DOHH2 (cell line): ENCODE measurements around the gene TAGLN2.

Experiments
- H3F3A ChIP-seq: fragments of 200-600 bp; sonication (generic), shearing (Covaris generic); 2 replicates; pipeline ENCODE4 v1.6.0; 2016; ENCODE audit warnings: antibody characterized with exemption, mild to moderate bottlenecking; ENCODE audit not compliant: control insufficient read depth, insufficient read depth
- H3K27ac ChIP-seq: fragments of 200-600 bp; sonication (generic); 2 replicates; pipeline ENCODE4 v1.5.1; 2014; ENCODE audit warnings: low read depth, mild to moderate bottlenecking, low read length, moderate library complexity
- H3K27me3 ChIP-seq: fragments of 200-600 bp; sonication (generic); 2 replicates; pipeline ENCODE4 v1.6.1; 2014; ENCODE audit warnings: mild to moderate bottlenecking, low read length, mixed read lengths; ENCODE audit not compliant: control insufficient read depth
- H3K36me3 ChIP-seq: fragments of 200-600 bp; sonication (generic); 2 replicates; pipeline ENCODE4 v1.6.1; 2014; ENCODE audit warnings: mild to moderate bottlenecking, low read length, moderate library complexity, mixed read lengths; ENCODE audit not compliant: control insufficient read depth
- H3K4me1 ChIP-seq: fragments of 200-600 bp; sonication (generic); 2 replicates; pipeline ENCODE4 v1.6.1; 2014; ENCODE audit warnings: mild to moderate bottlenecking, low read length, mixed read lengths; ENCODE audit not compliant: control insufficient read depth
- H3K4me2 ChIP-seq: fragments of 200-600 bp; sonication (generic); 2 replicates; pipeline ENCODE4 v1.6.0; 2014; ENCODE audit warnings: mild to moderate bottlenecking, low read length, moderate library complexity
- H3K4me3 ChIP-seq: fragments of 200-600 bp; sonication (generic); 2 replicates; pipeline ENCODE4 v1.5.1; 2014; ENCODE audit warnings: mild to moderate bottlenecking, low read length, mixed read lengths
- H3K79me2 ChIP-seq: fragments of 200-600 bp; sonication (generic); 2 replicates; pipeline ENCODE4 v1.6.1; 2014; ENCODE audit warnings: mild to moderate bottlenecking, low read length, mixed read lengths; ENCODE audit not compliant: control insufficient read depth
- H3K9me2 ChIP-seq: fragments of 200-600 bp; sonication (generic); replicated peaks from 2 replicates; pipeline ENCODE4 v1.6.1; 2014; ENCODE audit warnings: mild to moderate bottlenecking, low read length, mixed read lengths; ENCODE audit not compliant: control insufficient read depth
- H3K9me3 ChIP-seq: fragments of 200-600 bp; sonication (generic); 2 replicates; pipeline ENCODE4 v1.6.1; 2014; ENCODE audit warnings: antibody characterized with exemption, low read length, mixed read lengths; ENCODE audit not compliant: control insufficient read depth, insufficient read depth
- H4K20me1 ChIP-seq: fragments of 200-600 bp; sonication (generic); 2 replicates; pipeline ENCODE4 v1.6.0; 2014; ENCODE audit warnings: low read depth, mild to moderate bottlenecking, antibody characterized with exemption, low read length, moderate library complexity; ENCODE audit not compliant: control insufficient read depth, insufficient read depth
- EZH2phosphoT487 ChIP-seq: fragments of 200-600 bp; sonication (generic); IDR thresholded peaks from 2 replicates; pipeline ENCODE4 v1.6.1; 2017; ENCODE audit warnings: borderline replicate concordance, mild to moderate bottlenecking, antibody characterized with exemption, low read length, moderate library complexity, mixed read lengths
- TF ChIP-seq, protein P1 (sequence below): fragments of 200-600 bp; sonication (generic); IDR thresholded peaks from one replicate; pipeline ENCODE4 v1.5.1; 2014; ENCODE audit warnings: antibody characterized with exemption, mild to moderate bottlenecking, low read depth, low read length; ENCODE audit not compliant: poor library complexity, severe bottlenecking

The TAGLN2 gene

DNA sequence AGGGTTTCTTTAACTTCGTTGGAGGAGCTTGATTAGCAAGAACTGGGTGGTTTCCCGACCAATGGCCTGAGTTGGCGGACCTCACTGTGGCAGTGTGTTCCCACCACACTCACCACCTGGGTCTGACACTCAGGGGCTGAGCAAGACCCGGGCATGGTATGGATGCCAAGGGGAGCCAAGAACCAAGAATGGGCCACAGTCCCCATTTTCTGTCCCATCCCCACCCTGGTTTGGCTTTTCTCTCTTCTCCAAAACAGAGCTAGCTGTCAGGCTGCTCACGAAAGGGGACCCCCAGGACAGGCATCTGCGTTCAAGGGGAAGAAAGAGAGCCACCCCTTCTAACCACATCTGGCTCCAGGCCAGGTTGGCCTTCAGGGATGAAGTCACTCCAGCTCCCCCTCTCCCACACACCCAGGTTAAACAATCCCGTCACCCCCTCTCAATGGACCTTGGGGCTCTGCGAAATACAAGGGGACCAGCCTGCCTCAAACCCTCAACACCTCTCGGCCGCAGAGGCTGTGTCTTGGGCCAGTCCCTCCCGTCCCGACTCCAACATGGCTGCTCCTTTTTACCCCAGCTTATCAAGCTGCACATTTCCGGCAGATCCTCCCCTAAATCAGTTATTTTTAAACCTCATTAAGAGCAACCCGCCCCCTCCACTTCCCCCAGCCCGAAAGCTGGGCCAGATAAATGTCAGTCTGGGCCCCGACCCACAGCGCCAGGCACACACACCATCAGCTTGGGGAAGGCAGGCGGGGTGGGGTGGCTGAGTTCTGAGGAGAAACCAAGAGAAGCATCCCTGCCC lies 3.4 kb downstream of the TAGLN2 start:
- H3K27ac ChIP-seq = peak overlapping the region; percentile 76
- no peaks in the 10 kb centered on the region for H3K9me2 ChIP-seq
- H3K4me2 ChIP-seq = peak overlapping the region; percentile 90
- no peaks in the 10 kb centered on the region for H3K9me3 ChIP-seq
- H3K4me3 ChIP-seq = peak overlapping the region; percentile 99
- peaks cover 25% of the 10 kb centered on the region for H4K20me1 ChIP-seq
- H3K27me3 ChIP-seq = no peaks in the 10 kb centered on the region
- H3K36me3 ChIP-seq = peaks cover 77% of the 10 kb centered on the region
- peaks cover 42% of the 10 kb centered on the region for H3K4me1 ChIP-seq
- TF ChIP-seq, protein P1, sequence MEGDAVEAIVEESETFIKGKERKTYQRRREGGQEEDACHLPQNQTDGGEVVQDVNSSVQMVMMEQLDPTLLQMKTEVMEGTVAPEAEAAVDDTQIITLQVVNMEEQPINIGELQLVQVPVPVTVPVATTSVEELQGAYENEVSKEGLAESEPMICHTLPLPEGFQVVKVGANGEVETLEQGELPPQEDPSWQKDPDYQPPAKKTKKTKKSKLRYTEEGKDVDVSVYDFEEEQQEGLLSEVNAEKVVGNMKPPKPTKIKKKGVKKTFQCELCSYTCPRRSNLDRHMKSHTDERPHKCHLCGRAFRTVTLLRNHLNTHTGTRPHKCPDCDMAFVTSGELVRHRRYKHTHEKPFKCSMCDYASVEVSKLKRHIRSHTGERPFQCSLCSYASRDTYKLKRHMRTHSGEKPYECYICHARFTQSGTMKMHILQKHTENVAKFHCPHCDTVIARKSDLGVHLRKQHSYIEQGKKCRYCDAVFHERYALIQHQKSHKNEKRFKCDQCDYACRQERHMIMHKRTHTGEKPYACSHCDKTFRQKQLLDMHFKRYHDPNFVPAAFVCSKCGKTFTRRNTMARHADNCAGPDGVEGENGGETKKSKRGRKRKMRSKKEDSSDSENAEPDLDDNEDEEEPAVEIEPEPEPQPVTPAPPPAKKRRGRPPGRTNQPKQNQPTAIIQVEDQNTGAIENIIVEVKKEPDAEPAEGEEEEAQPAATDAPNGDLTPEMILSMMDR = no peak
- no peak for TF ChIP-seq EZH2phosphoT487
- peaks cover 68% of the 10 kb centered on the region for H3K79me2 ChIP-seq
- no peaks in the 10 kb centered on the region; the same call in 1 of the 2 replicates for H3F3A ChIP-seq

DNA sequence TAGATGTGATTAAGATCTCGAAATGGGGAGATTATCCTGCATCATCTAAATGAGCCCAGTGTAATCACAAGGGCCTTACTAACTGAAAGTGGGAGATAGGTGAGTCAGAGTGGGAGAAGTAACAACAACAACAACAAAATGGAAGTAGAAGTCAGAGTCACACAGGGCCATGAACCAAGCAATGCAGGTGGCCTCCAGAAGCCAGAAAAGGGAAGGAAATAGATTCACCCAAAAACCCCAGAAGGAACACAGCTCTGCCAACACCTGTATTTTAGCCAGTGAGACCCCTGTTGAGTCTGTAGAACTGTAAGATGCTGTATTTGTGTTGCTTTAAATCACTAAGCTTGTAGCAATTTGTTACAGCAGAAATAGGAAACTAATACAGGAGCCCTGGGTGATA lies 4.1 kb downstream of the TAGLN2 start:
- peaks cover 1% of the 10 kb centered on the region for H3F3A ChIP-seq
- H3K27me3 ChIP-seq = no peaks in the 10 kb centered on the region
- H3K36me3 ChIP-seq = peaks cover 82% of the 10 kb centered on the region
- TF ChIP-seq EZH2phosphoT487 = no peak
- TF ChIP-seq, protein P1 = no peak
- H3K79me2 ChIP-seq = peaks cover 68% of the 10 kb centered on the region
- H3K4me3 ChIP-seq = peak overlapping the region; percentile 99
- peak overlapping the region; percentile 90 for H3K4me2 ChIP-seq
- no peaks in the 10 kb centered on the region for H3K9me3 ChIP-seq
- H4K20me1 ChIP-seq = peaks cover 25% of the 10 kb centered on the region
- peak overlapping the region; percentile 76 for H3K27ac ChIP-seq
- no peaks in the 10 kb centered on the region for H3K9me2 ChIP-seq
- peaks cover 39% of the 10 kb centered on the region for H3K4me1 ChIP-seq

DNA sequence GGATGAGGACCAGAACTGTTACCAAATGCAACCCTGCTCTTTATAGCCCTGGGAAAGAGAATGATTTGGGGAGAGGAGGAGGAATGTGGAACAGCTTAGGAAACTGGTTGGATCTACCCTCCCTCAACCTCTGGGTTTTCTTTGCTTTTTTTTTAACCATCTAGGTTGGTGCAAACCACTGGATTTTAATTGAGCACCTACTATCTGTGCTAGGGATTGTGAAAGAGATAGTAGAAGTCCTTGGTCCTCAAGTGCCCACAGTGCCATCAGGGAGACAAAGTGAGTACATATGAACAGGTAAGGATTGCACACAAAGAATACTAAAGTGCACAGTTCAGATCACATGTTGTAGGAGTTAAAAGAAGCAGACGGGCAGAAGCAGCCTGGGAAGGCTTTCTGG lies 4.7 kb downstream of the TAGLN2 start:
- peaks cover 25% of the 10 kb centered on the region for H4K20me1 ChIP-seq

More for the DNA sequence above, 4.7 kb downstream of the TAGLN2 start:
- Histone ChIP-seq H3F3A (peaks cover 5% of the 10 kb centered on the region), H3K9me3 (no peaks in the 10 kb centered on the region), H3K4me2 (peak overlapping the region; percentile 90; the same call in 1 of the 2 replicates), H3K79me2 (peaks cover 62% of the 10 kb centered on the region), H3K4me3 (no peak overlapping the region), H3K27ac (peak overlapping the region; percentile 76; the same call in 1 of the 2 replicates), H3K36me3 (peaks cover 88% of the 10 kb centered on the region), H3K9me2 (no peaks in the 10 kb centered on the region), H3K4me1 (peaks cover 33% of the 10 kb centered on the region), H3K27me3 (no peaks in the 10 kb centered on the region)
- TF ChIP-seq EZH2phosphoT487 = no peak
- TF ChIP-seq, protein P1 = no peak
